ENCODE data around the gene APC2.
"Not testable (repeated sequence)": the region's sequence is repeated elsewhere in the genome, so short reads cannot be mapped to it uniquely, and the experiment has no call there.

DNA sequence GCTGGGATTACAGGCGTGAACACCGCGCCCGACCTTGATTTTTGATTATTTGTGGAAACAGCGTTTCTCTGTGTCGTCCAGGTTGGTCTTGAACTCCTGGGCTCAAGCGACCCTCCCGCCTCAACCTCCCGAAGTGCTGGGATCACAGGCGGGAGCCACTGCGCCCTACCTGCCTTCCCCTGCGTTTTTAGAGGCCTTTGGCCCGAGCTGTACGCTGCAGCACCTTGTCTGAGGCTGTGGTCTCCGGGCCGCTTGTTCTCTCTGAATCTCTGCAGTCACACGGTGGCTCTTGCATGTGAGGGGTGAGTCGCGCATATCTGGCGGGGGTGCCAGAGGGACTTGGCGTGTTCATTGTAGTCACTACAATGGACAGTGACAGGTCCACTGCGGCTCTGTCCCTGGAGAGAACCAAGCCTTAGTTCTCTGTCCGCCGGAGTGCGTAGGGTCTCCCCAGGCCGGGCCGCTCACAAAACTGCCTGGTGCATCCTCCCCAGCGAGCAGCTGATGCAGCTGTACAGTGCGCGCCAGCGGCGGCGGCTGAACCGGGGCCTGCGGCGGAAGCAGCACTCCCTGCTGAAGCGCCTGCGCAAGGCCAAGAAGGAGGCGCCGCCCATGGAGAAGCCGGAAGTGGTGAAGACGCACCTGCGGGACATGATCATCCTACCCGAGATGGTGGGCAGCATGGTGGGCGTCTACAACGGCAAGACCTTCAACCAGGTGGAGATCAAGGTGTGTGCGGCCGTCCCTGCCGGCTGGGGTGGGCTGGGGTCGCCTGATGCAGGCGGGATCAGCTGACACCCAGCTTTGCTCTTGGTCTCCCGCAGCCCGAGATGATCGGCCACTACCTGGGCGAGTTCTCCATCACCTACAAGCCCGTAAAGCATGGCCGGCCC lies 10.2 kb upstream of the APC2 start:
- TF ChIP-seq, protein P1, sequence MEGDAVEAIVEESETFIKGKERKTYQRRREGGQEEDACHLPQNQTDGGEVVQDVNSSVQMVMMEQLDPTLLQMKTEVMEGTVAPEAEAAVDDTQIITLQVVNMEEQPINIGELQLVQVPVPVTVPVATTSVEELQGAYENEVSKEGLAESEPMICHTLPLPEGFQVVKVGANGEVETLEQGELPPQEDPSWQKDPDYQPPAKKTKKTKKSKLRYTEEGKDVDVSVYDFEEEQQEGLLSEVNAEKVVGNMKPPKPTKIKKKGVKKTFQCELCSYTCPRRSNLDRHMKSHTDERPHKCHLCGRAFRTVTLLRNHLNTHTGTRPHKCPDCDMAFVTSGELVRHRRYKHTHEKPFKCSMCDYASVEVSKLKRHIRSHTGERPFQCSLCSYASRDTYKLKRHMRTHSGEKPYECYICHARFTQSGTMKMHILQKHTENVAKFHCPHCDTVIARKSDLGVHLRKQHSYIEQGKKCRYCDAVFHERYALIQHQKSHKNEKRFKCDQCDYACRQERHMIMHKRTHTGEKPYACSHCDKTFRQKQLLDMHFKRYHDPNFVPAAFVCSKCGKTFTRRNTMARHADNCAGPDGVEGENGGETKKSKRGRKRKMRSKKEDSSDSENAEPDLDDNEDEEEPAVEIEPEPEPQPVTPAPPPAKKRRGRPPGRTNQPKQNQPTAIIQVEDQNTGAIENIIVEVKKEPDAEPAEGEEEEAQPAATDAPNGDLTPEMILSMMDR (conservative IDR thresholded peaks at IDR 0.05; ENCODE audit: low read length), result not testable (repeated sequence)
- not testable (repeated sequence) for TF ChIP-seq EZH2phosphoT487 (IDR thresholded peaks at IDR 0.05; ENCODE audit: borderline replicate concordance, low read depth, low read length)
